Amniotic epithelial cell (primary cell): ENCODE data around the gene TMEM225B.
"Not testable (repeated sequence)": the region's sequence is repeated elsewhere in the genome, so short reads cannot be mapped to it uniquely, and the experiment has no call there.

ENCODE experiments used
- DNase-seq: peaks from one replicate; pipeline ENCODE4 v3.0.0-alpha.2; 2010; ENCODE audit warnings: low read depth

Gene TMEM225B, protein sequence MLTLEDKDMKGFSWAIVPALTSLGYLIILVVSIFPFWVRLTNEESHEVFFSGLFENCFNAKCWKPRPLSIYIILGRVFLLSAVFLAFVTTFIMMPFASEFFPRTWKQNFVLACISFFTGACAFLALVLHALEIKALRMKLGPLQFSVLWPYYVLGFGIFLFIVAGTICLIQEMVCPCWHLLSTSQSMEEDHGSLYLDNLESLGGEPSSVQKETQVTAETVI

GRCh38 chr7:99597762-99598501 lies at the start of gene TMEM225B:
TMEM225B (plus strand) TSS chr7:99598267; CDS start chr7:99604389, 6,122 bp downstream.
- no peak for DNase-seq

GRCh38 chr7:99549545-99549944 lies 48.5 kb upstream of the TMEM225B start:
- DNase-seq = not testable (repeated sequence)

DNA sequence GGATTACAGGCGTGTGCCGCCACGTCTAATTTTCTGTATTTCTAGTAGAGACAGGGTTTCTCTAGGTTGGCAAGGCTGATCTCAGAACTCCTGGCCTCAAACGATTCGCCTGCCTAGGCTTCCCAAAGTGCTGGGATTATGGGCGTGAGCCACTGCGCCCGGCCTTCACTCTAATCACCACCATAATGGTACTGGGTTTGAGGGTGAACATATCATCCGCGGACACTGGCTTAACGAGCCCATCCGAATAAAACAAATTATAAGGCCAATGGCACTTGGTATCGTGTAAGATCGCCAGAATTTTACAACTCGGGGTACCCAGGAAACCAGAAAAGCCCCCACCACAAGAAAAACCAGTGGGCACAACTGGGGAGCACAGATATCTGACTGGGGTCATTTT lies 46.7 kb upstream of the TMEM225B start:
- DNase-seq = peak; percentile 24

- peak; percentile 94 for DNase-seq
Measured at GRCh38 chr7:99551767-99552463, 46.2 kb upstream of the TMEM225B start, which contains the start of gene FAM200A. FAM200A (minus strand) TSS chr7:99552114; CDS start chr7:99548407, 3,707 bp downstream.

DNA sequence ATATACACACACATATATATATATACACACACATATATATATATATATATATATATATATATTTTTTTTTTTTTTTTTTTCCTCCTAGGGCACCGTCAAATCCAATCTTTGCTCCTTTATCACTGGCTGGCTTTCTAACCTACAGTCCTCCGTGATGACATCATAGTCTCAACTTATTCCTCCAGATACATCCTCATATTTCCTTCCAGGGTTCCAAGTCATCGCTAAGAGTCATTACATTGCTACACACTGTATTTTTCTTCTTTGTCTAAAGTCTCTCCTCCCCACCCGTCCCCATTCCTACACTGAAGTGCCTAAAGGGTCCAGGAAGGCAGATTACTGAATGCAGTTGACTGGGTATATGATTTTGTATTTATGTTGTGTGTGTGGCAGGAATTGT lies 45.0 kb upstream of the TMEM225B start:
- no peak for DNase-seq

- no peak for DNase-seq
Measured at GRCh38 chr7:99554939-99555338, 43.1 kb upstream of the TMEM225B start.

- DNase-seq = no peak
Measured at GRCh38 chr7:99557196-99557607, 40.9 kb upstream of the TMEM225B start.

GRCh38 chr7:99557940-99558305 lies 40.1 kb upstream of the TMEM225B start:
- DNase-seq = no peak

GRCh38 chr7:99558306-99559174 lies 39.5 kb upstream of the TMEM225B start, which contains the start of gene ZNF655:
ZNF655 (plus strand) TSS chr7:99558642; CDS start chr7:99560560, 1,918 bp downstream.
- DNase-seq = peak; percentile 83

DNA sequence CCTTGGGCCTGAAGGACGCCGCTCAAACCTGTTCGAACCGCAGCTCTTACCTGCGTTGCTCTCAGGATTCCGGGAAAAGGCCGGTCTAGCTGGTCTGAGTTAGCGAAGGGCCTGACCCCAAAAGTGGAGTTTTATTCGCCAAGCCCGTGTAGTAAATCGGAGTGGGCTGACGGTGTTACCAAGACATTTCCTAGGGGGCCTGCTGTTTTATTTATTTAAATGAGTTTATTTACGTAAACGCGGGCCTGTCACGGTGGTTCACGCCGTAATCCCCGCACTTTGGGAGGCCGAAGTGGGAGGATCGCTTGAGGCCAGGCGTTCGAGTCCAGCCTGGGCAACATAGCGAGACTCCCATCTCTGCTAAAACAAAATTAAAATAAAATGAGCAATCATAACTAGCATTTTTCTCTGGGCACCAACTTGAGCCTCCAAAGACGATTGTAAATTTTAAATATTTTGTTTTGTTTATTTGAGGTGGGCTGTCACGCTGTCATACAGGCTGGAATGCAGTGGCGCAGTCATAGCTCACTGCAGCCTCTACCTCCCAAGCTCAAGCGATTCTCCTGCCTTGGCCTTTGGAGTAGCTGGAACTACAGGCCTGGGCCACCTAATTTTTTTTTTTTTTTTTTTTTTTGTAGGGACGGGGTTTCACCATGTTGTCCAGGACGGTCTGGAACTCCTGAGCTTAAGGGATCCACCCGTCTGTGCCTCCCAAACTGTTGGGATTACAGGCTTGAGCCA lies 38.7 kb upstream of the TMEM225B start:
- peak; percentile 37 for DNase-seq

GRCh38 chr7:99560834-99561736 lies 37.0 kb upstream of the TMEM225B start:
- DNase-seq = no peak

DNA sequence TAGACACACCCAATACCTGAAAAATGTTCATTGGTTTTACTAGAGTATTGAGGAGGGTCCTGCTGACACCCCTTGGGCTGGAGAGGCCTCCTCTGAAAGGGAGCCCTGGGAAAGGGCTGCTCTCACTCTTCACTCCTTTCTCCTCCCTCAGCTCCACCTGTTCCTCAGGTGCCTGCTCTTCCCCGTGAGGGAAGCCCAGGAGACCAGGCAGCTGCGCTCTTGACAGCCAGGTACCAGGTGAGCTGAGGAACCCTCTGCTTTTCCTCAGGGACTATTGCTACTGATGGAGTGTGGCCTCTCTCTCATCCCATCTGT lies 36.4 kb upstream of the TMEM225B start:
- no peak for DNase-seq

- no peak for DNase-seq
Measured at GRCh38 chr7:99562114-99562784, 35.8 kb upstream of the TMEM225B start.

GRCh38 chr7:99562832-99563231 lies 35.2 kb upstream of the TMEM225B start:
- DNase-seq = peak; percentile 100

- DNase-seq = peak; percentile 84
Measured at GRCh38 chr7:99563650-99564049, 34.4 kb upstream of the TMEM225B start.

GRCh38 chr7:99568770-99569169 lies 29.3 kb upstream of the TMEM225B start:
- DNase-seq = not testable (repeated sequence)

DNA sequence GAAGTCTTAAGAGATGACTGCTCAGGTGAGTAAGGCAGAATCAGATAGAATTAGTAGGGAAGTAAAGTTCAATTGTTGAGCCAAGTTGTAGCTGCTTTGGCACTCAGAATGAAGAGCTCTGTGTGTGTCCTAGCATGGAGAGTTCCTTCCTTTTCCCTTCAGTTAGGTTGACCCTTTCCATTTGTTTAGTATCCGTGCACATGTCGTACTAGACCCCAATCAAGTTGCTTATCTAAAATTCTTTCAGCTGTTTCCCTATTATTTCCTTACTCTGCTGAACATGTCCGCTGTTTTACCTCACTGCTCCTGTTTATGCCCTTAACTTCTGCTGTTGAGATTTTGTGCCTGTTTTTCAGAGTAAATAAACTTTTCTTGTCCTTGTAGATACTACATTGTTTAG lies 26.3 kb upstream of the TMEM225B start:
- DNase-seq = no peak

DNA sequence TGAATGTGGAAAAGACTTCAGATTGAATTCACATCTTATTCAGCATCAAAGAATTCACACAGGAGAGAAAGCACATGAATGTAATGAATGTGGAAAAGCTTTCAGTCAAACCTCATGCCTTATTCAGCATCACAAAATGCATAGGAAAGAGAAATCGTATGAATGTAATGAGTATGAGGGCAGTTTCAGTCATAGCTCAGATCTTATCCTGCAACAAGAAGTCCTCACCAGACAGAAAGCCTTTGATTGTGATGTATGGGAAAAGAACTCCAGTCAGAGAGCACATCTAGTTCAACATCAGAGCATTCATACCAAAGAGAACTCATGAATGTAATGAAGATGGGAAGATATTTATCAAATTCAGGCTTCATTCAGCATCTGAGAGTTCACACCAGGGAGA lies 24.8 kb upstream of the TMEM225B start:
- no peak for DNase-seq

- DNase-seq = no peak
Measured at GRCh38 chr7:99576251-99576650, 21.8 kb upstream of the TMEM225B start.
